SKM-1 (cell line): ENCODE measurements around the gene GRIFIN.

Experiments used
- DNase-seq: peaks from one replicate; lab custom pipeline; 2025; ENCODE audit not compliant: unreplicated experiment; lab: John Stamatoyannopoulos, UW

GRIFIN gene, protein sequence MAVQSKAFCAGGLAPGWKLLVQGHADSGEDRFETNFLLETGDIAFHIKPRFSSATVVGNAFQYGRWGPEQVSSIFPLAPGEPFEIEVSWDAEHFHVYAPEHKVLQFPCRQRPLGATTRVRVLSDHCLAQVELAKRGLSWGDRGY

DNA sequence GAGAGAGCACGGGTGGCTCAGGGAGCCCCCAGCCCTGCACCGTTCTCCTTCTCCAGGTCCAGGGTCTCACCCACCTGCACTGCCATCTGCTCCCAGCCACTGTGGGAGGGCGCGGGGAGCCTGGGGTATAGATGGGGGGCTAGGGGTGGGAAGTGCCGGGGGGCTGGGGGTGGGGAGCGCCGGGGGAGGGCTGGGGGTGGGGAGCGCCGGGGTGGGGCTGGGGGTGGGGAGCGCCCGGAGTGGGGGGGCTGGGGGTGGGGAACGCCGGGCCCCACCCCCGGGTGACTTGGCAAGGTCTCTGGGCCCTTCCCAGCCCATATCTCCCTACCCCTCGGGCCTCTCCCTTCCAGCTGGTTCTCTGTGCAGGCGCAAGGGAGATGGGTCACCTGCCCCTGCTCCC is at the start of gene GRIFIN:
Gene GRIFIN (minus strand): TSS at position 101 of the 400 bp plus-strand sequence. CDS start 15 bp downstream, at position 86.
- DNase-seq = no peak

DNA sequence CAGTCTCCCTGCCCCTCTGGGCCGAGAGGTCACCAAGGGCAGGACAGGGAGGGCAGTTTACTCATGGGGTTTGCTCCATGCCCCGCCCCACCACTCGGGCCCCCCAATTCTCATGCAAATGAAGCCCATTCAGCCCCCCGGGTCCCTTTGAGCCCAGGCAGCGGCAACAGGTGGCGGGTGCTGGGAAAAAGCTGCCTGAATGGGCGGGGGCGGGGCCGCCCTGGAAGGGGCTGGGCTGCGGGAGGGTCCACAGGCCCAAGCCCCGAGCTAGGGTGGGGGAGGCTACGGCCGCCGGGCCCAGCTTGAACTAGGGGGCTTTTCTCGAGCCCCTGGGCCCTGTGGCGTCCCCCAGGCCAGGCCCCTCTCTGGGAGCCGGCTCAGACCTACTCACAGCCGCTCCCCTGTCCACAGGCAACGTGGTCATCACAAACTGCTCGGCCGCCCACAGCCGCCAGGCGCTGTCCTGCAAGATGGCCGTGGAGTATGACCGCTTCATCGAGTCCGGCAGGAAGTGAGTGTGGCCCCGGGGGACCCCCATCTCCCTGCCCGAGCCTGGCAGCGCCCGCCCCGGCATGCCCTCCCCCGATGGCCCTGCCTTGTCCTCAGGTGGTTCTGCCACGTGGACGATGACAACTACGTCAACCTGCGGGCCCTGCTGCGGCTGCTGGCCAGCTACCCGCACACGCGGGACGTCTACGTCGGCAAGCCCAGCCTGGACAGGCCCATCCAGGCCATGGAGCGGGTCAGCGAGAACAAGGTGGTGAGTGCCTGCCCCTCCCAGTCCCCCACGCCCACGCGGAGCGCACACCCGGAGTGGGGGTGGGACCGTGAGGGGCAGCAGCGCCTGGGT is 48.8 kb upstream of the GRIFIN start:
- DNase-seq = no peak

DNA sequence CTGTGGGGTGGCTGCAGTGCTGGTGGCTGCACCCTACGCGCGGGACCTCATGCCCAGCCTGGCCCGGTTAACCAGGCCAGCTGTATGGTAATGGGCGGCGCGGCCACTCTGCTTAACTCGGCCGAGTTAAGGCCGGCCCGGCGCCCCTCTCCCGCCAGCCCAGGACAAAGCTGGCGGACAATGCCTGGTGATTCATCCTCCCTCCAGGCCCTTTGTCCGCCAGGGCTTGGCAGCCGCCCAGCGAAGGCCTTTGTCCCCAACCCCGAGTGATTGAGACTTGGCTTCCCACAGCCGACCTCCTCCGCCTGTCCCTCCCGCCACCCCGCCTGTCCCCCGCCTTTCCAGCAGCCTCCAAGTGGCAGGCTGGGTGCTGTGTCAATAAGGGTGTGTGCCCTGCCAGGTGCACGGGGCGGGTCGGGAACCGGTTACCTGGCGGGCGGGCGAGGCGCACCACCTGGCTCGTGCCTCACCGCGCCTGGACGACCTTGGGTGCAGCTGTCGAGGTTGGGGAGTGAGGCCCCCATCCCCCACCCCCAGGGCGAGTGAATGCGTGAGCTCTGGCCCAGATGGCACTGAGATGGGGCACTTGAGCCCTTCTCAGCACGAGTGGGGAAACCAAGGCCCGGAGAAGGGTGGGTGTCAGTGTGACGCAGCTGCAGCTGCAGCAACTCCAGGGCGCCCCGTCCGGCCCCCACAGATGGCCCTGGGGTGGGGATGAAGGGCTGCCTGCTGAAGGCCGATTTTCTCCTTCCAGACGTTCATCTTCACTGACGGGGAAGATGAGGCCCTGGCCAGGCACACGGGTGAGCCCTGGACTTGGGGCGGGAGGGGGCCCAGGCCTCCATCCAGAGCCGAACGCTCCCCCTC is 48.0 kb upstream of the GRIFIN start:
- no peak for DNase-seq

DNA sequence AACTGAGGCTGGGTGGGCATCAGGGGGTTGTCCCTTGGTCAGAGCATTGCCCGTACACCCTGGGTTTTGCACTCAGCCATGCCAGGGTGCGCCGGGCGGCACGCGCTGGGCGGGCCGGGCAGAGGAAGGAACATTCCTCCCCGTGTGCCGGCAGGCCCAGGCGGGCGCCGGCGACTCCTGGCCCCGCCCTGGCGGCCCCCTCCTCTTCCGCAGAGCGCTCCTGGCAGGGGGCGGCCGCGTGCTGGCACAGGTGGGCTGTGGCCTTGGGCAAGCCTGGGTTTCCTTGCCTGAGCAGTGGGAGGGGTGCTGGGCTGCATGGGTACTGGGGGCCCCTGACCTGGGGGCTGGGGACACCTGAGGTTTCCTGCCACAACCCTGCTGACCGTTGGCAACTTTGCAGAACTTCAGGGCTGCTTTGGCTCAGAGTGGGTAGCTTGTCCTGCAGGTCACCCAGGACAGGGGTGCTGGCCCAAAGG is 47.3 kb upstream of the GRIFIN start:
- no peak for DNase-seq

DNA sequence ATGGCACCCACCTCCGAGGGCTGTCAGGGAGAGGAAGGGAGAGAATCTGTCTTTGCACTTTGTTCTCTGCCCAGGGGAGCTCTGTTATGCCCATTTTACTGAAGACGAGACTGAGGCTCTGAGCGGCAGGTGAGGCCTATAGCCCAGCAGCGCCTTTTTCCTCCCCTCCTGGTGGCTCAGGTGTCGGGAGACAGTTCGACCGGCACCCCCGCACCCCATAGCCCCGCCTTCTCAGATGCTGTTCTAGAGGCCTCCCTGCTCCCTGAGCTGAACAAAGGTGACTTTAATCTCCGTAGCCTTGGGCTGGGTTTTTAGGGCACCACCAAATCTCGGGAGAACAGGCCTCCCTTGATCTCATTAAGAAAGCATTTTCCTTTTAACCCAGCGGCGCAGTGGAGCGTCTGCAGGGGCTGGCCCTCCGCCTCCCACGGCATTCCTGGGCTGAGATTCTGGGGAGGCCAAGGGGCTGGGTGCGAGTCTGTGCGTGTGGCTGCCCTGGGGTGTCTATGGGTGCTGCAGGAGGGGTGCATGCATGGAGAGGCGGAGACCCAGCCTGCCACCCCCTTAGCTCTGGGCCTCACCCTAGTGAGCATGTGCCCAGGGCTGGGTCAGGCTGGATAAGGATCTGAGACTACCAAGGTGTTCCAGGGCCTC is 46.7 kb upstream of the GRIFIN start:
- DNase-seq = no peak

DNA sequence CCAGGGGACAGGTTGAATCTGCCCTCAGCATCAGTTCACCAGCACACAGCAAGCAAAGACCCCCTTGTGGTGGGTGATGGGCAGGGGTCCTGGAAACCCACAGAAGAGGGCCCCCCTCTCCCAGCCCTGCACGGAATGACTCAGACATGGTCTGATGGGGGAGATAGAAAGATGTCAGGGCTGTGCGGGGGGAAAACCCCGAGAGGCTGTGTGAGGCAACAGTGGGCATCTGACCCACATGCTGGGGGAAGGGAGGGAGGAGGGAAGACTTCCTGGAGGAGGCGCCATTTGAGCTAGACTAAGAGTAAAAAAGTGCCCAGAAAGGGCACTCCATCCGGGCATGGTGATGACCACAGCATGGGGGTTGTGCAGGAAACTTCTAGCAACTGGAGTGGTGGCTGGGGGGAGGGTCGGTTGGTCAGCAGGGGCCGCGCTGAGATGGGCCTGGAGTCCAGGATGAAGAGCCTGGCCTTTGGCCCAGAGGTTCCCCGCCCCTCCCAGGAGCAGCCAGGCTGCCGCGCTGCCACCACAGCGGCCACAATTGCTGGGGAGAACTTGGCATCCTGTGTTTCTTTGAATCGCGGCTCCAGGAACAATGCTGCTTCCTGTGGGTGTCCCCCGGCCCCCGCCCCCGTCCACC is 45.9 kb upstream of the GRIFIN start:
- no peak for DNase-seq

DNA sequence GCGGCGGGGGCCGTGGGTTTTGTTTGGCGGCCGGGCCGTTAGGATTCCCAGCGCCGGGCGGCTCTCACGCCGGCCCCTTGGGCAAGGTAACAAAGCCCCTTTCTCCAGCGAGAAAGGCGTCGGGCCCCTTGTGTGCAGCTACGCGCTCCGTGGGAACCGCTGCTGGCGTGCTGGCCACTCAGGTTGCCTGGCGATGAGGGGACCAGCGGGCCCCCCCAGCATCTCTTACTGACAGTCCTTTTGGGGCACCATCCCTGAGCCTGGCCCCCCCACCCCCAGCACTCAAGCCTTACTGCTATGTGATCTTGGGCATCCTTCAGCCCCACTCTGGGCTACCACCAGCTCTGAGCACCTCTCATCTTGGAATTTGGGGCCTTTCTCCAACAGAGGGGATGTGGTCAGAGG is 45.1 kb upstream of the GRIFIN start:
- DNase-seq = no peak

DNA sequence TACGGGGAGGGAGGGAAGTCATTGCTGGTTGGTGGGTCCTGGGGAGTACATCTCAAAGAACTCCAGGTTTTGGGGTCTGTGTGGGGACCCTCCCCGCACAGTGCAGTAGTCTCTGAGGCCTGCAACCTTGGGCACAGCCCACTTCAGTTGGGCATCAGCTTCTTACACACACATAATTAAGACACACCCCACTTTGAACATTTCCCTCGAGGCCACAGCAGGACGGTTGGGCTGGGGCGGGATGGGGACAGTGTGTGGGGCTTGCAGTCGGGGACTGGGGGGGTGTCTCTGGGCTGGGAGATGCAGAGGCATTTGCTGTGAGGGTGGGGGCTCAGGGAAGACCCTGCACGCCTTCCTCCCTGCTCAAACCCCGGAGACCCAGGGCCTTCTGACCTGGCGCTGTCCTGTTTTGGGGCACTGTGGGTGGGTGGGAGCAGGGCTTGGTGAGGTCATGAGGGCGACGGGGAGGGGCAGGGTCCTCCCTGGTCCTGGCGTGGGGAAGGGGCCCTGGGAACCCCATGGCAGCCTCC is 44.6 kb upstream of the GRIFIN start:
- no peak for DNase-seq

DNA sequence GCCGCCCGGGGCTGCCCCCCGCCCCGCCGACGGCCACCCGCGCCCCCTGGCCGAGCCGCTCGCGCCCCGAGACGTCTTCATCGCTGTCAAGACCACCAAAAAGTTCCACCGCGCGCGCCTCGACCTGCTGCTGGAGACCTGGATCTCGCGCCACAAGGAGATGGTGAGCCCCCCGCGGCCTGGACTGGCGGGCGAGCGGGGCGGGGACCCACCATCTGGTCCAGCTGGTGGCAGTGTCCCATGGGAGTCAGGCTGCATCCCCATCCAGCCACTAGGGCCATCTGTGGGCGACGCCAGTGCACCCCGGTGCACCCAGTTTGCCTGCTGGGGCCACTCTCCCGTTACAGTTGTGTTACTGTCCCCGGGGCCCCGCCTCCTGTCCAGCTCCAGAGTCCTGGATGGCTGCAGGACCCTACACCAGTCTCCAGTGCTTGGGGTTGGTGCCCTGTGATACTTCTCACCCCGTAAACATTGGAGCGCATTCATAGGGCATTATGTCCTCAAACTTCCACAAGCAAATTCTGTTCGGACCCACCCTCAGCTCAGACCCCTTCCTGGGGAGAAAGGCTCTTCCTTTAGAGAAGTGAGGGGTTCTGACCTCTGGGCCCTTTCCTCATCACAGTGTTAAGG is 44.0 kb upstream of the GRIFIN start:
- DNase-seq = no peak

DNA sequence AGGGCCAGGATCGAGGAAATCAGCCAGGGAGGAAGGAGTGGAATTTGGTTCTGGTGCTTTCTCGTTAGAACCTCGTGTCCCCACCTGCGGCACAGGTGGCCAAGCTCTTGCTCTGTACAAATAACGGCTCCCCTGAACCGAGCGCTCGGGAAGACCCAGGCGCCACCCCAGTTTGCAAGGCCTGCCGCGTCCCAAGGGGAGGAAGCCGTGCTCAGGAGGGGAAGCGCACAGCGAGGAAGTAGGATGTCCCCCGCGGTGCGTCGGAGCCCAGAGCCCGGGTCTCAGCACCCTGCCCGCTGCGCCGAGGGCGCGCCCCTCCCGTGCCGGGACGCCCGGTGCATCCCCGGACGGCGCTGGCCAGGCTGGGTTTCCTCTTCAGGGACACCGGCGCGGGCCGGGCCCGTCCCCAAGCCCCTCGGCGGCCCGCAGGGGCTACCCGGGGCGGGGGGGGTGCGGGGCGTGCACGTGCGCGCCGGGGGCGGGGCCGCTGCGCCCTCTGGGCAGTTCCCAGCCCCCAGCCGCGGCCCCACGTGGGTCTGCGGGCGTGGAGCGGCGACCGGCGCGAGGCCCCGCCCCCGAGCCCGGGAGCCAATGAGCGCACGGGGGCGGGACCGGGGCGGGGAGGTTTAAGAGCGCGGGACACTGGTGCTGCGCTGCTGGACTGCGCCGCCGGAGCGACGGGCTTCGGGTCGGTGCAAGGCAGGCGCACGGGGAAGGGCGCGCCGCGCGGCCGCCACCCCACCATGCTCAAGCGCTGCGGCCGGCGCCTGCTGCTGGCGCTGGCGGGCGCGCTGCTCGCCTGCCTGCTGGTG is 43.1 kb upstream of the GRIFIN start, which contains the start of gene LFNG:
Gene LFNG (plus strand): TSS at position 656 of the 812 bp plus-strand sequence. CDS start 88 bp downstream, at position 744.
- peak; percentile 77 for DNase-seq

DNA sequence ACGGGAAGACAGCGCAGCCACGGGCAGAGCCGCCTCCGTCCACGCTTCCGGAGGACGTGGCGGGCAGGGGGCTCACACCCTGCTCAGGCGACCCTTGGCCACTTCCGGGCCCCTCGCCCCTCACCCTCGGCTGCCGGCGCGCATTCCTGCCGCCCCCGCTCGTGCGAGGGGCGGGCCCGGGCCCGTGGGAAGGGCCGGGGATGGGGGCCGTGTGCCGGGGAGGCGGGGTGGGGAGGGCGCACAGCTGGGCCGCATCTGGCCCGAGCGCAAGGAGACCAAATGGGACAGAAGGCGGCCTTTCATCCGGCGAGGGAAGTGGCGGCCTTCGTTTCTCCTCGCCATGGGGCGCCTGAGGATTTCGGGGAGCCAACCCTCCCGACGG is 42.5 kb upstream of the GRIFIN start:
- no peak for DNase-seq

DNA sequence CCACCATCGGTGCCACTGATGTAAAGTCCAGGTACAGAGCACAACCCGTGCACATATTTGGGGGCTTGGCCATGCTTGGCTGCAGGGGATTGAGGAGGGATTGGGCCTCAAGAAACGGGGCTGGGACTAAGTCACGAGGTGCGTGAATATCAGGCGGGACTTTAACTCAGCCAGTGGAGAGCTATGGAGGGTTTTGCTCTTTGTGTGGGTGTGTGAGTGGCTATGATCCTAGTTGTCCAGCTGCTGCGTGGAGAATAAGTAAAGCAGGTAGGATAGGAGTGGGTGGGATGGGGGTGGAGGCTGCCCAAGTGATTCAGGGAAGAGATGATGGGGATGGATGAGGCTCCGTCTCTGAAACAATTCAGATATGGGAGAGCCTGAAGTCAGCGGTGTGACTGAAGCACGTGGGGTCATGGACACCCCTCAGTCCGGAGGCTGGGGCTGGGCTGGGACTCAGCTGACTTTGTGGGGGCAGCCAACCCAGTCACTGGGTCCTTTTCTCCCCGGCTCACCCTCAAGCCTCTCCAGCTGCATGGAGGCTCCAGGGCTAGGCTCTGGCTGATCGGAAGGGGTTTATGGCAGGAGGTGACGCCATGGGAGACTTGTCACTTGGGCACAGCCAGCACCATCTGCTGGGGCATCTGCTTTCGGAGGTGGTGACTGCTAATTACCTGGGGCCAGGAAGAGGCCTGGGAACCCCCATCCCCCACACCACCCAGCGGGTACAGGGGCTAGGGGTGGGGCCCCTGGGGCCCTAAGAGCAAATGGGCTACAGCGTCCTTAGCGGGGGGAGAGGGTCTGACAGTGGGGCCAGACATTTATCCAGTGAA is 41.7 kb upstream of the GRIFIN start:
- DNase-seq = no peak

DNA sequence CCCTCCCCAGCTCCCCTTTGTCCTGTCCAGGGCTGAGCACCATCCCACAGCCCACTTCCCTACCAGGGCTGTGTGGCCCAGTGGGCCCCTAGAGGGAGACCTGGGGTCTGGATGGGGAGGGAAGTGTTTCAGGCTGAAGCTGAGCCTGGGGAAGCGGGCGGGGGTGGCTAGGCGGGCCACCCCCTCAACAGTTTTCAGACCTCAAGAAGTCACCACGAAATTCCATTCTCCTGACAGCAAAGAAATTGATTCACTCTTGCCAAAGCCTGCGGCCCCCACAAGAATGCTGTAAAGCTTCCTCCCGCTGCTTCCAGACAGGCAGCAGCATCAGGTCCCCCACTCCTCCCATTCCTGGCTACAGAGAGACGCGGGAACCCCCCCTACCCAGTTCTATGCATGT is 40.8 kb upstream of the GRIFIN start:
- no peak for DNase-seq

DNA sequence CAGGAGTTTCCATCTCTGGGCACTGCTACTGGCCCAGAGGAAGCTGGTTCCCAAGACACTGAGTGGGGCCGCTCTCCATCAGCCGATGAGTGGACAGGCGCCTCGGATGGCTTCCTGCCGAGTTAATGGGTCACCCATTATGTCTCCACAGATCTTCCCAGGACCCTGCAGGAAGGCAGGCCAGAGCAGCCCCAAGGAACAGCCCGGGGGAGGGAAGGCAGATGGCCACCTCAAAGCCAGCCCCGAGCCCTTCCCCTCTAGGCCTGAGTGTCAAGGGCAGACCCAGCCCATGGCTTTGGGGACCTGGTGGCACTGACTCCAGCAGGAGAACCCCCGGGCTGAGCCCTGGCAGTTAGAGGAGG is 40.0 kb upstream of the GRIFIN start:
- DNase-seq = no peak

DNA sequence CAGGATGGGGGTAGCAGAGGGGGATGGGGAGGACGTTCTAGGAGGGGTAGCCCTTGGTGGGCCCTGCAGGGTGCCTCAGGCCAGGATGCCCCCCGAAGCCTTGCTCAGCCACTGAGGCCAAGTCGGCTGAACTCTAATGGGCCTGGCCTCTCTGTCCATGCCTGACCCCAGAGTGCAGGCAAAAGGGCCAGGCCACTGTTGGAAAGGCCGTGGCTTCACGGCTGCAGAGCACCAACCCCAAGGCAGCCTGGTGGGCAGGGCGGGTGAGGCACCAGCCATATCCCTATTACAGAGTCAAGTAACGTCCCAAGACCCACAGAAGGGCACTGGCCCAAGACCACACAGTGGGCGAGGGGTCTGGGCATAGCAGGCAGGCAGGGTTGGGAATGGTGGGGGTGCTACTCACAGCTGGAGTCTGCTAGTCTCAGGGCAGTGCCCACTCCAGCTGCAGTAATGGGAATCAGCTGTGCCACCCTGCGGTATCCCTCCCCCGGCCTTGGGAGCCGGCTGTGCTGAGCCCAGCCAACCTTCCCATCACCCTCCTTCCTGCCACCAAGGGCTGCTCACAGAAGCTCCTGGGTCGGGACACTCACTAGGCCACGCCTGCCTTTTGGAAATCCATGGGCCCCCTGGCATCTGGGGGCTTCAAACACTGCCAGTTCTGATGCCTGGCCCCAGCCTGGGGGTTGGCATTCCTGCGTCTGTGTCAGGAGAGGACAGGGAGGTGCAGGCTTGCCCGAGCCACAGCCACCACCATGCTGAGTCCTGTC is 39.4 kb upstream of the GRIFIN start:
- DNase-seq = no peak

DNA sequence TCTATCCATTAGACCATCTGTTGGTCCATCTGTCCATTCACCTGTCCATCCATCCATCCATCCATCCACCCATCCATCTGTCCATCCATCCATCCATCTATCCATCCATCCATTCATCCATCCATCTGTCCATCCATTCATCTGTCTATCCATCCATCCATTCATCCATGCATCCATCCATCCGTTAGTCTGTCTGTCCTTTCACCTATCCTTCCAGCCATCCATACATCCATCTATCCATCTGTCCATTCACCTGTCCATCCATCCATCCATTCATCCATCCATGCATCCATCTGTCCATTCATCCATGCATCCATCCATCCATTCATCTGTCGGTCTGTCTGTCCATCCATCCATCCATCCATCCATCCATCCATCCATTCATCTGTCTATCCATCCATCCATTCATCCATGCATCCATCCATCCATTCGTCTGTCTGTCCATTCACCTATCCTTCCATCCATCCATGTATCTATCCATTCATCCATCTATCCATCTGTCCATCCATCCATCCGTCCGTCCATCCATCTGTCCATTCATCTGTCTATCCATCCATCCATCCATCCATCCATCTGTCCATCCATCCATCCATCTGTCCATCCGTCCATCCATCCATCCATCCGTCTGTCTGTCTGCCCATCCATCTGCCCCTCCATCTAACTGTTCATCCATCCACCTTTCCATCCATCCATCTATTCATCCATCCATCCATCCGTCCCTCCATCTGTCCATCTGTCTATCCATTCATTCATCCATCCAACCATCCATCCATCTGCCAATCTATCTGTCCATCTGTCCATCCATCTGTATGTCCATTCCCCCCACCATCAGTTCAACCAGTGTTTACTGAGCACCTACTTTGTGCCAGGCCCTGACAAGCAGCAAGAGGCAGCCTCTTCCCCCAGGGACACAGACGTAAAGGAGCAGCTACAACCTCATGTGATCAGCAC is 38.5 kb upstream of the GRIFIN start:
- DNase-seq = no peak
